22Rv1 (cell line): ENCODE results near the gene UBE2K.
"Not testable (repeated sequence)": the region's sequence is repeated elsewhere in the genome, so short reads cannot be mapped to it uniquely, and the experiment has no call there.

Experiments
- H3K27ac ChIP-seq: fragments of 450-650 bp; 2 replicates; pipeline ENCODE4 v1.5.1; 2017
- ZFX ChIP-seq: fragments of 450-650 bp; IDR thresholded peaks from 2 replicates; pipeline ENCODE4 v1.6.1; 2017; ENCODE audit warnings: antibody characterized with exemption, borderline replicate concordance
- TF ChIP-seq, protein P1 (sequence below): fragments of 450-650 bp; IDR thresholded peaks from 2 replicates; pipeline ENCODE4 v1.5.1; 2017; ENCODE audit warnings: mild to moderate bottlenecking

UBE2K gene

DNA sequence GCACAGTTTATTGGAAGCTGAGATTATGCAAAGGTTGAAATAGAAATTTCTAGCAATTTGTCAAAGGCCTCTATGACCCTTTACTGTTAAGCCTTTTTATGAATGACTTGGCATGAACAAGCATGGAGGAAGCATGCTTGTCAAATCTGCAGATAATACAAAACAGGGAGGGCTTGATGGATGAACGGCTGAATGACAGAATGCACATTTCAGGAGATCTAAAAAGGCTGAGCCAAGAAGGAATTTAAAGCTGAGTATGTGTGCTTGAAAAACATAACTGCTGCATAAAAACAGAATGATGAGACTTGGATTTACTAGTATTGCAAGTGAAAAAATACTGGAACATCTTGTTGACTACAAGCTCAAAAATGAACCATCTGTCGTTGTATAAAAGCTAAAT is 29.0 kb upstream of the UBE2K start:
- no peak for TF ChIP-seq ZFX
- TF ChIP-seq, protein P1, sequence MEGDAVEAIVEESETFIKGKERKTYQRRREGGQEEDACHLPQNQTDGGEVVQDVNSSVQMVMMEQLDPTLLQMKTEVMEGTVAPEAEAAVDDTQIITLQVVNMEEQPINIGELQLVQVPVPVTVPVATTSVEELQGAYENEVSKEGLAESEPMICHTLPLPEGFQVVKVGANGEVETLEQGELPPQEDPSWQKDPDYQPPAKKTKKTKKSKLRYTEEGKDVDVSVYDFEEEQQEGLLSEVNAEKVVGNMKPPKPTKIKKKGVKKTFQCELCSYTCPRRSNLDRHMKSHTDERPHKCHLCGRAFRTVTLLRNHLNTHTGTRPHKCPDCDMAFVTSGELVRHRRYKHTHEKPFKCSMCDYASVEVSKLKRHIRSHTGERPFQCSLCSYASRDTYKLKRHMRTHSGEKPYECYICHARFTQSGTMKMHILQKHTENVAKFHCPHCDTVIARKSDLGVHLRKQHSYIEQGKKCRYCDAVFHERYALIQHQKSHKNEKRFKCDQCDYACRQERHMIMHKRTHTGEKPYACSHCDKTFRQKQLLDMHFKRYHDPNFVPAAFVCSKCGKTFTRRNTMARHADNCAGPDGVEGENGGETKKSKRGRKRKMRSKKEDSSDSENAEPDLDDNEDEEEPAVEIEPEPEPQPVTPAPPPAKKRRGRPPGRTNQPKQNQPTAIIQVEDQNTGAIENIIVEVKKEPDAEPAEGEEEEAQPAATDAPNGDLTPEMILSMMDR, result no peak
- H3K27ac ChIP-seq, result no peak overlapping the region

DNA sequence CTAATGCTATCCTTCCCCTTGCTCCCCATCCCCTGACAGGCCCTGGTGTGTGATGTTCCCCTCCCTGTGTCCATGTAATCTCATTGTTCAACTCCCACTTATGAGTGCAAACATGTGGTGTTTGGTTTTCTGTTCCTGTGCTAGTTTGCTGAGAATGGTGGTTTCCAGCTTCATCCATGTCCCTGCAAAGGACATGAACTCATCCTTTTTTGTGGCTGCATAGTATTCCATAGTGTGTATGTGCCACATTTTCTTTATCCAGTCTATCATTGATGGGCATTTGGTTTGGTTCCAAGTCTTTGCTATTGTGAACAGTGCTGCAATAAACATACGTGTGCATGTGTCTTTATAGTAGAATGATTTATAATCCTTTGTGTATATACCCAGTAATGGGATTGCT is 27.6 kb upstream of the UBE2K start:
- not testable (repeated sequence) for H3K27ac ChIP-seq

DNA sequence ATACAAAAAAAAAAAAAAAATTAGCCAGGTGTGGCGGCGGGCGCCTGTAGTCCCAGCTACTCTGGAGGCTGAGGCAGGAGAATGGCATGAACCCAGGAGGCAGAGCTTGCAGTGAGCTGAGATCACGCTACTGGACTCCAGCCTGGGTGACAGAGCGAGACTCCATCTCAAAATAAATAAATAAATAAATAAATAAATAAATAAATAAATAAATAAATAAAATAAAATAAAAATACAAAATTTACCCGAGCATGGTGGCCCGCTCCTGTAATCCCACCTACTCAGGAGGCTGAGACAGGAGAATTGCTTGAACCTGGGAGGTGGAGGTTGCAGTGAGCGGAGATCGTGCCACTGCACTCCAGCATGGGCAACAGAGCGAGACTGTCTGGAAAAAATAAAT is 22.3 kb upstream of the UBE2K start:
- not testable (repeated sequence) for H3K27ac ChIP-seq

DNA sequence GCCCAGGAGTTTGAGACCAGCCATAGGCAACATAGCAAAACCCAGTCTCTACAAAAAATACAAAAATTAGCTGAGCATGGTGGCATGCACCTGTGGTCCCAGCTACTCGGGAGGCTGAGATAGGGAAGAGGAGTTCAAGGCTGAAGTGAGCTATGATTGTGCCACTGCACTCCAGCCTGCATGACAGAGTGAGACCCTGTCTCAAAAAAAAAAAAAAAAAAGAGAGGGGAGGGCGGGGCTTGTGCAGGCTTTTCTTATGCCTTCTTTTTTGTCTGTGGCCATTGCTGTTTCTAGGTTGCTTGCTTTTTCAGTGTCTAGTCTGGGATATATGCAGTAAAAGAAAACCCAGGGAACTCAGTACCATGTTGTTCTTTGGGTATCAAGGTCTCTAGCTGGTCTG is 16.9 kb upstream of the UBE2K start:
- H3K27ac ChIP-seq, result not testable (repeated sequence)

- TF ChIP-seq, protein P1, result no peak
- TF ChIP-seq ZFX, result no peak
- H3K27ac ChIP-seq, result no peak overlapping the region
Measured at GRCh38 chr4:39682138-39682537, 15.8 kb upstream of the UBE2K start.

- no peak overlapping the region for H3K27ac ChIP-seq
- TF ChIP-seq ZFX, result no peak
- TF ChIP-seq, protein P1, result no peak
Measured at GRCh38 chr4:39685990-39686389, 11.9 kb upstream of the UBE2K start.

DNA sequence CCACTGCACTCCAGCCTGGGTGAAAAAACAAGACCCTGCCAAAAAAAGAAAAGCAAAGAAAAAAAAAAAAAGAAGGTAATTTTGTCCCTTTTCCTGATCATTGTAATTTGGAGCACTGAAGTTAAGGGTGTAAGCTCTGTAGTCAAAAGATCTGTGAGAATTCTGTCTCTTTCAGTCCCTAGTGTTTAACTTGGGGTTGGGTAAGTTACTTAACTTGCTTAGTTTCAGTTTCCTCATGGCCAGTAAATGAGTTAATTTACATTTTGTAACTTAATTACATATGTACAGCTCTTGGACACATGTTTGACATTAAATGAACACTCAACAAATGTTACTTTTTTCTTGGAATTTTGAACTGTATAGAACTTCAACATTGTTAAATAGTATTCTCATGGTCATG is 10.9 kb upstream of the UBE2K start:
- no peak overlapping the region for H3K27ac ChIP-seq
- no peak for TF ChIP-seq ZFX
- TF ChIP-seq, protein P1, result no peak

- TF ChIP-seq, protein P1, result no peak
- no peak for TF ChIP-seq ZFX
- H3K27ac ChIP-seq, result no peak overlapping the region
Measured at GRCh38 chr4:39689970-39690369, 8.0 kb upstream of the UBE2K start.

DNA sequence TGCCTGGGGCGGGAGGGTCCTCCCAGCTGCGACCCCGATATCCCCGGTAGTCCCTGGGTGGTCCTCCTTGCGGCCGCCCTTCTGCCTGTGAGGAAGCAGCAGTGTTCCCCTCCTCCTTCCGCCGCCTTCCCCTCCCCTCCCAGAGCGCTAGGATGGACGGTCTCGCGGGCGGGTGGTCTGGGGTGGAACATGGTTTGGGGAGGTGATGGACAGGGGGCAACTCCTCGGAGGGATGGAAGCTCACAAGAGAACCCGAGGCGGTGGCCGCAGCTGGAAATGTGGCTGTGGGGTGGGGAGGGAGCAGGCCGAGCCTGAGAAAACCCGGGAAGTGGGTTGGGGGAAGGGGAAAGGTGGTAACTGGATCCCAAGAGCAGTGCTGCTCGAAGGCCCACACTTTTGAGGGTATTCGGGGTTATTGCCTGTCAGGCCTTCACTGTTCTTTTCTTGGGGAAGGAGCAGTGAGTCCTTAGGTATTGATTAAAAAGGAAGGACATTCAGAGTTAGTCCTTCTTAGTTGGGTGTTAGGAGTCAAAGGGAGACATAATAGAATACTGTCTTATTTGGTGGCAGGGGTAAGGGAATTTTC is 581 bp downstream of the UBE2K start:
- TF ChIP-seq ZFX, result no peak
- TF ChIP-seq, protein P1, result no peak
- H3K27ac ChIP-seq, result peak overlapping the region; percentile 91
